Left renal pelvis (tissue), 4 donors: ENCODE measurements around the gene MAPK13. TPM values are rescaled to one million over a fixed set of nuclear protein-coding genes. Genes with fewer than 3 reads are reported as not detected.
"Not testable (repeated sequence)": the region's sequence is repeated elsewhere in the genome, so short reads cannot be mapped to it uniquely, and the experiment has no call there.

Experiments
- DNase-seq, 4 donors: peaks; one replicate each; pipeline ENCODE4 v3.0.0-alpha.2; 2013; ENCODE audit warnings: low read depth in 4 of 4, low spot score in 3 of 4
- polyA plus RNA-seq, 4 donors: library from polyadenylated mRNA; unstranded; fragments of 120-200 nt; gene quantifications; one replicate each; pipeline ENCODE4 v1.2.1, GENCODE V29; 2013; ENCODE audit not compliant: insufficient read length in 4 of 4

The MAPK13 gene
- 10 to 100 TPM in 3 of 4 donors, 1 to 10 TPM in 1; 6.5 to 27.6 (median 19.6) TPM for polyA plus RNA-seq

DNA sequence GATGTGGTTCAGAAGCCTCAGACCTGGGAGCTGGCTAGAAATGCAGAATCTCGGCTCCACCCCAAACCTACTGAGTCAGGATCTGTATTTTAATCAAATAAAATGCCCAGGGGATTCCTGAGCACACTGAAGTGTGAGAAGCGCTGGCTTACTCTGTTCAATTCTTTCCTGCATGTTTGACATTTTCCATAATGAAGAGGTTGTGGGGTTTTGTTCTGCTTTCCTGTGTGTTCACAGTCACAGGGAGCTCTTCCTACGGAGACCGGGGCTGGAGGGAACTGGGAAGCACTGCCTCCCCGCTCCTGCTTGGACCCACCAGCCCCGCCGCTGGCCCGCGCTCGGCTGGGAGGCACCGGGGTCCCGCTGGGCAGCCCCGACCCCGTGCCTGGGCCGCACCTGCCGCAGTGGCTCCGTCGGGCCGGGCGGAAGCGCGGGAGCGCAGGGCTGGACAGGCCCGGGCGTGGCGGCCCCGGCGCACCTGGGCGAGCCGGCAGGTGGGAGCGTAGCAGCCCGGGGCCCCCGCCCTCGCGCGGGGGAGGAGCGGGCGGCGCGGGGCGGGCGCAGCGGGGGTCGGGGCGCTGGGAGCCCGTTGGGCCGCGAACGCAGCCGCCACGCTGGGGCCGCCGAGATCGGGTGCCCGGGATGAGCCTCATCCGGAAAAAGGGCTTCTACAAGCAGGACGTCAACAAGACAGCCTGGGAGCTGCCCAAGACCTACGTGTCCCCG lies at the start of gene MAPK13:
Gene MAPK13 (plus strand): TSS at position 573 of the 726 bp plus-strand sequence. CDS start 70 bp downstream, at position 643.
- DNase-seq = no peak

GRCh38 chr6:36082318-36082717 lies 48.0 kb upstream of the MAPK13 start:
- no peak for DNase-seq

DNA sequence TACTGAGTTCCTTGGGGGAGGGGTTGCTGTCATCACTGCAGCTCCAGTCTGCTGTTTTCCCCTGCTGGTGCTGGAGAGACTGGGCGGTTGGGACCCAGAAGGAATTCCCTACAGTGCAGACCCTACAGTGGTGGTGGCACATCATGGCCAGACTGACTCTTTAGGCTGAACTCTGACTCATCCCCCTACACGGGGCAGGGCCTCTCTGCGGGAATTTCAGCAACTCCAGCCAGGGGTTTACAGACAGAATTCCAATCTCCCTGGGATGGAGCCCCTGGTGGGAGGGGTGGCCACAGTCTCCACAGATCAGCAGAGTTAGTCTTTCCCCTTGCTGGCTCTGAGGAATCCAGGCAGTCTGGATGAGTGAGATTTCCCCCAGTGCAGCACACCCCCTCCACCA lies 46.9 kb upstream of the MAPK13 start:
- no peak for DNase-seq

DNA sequence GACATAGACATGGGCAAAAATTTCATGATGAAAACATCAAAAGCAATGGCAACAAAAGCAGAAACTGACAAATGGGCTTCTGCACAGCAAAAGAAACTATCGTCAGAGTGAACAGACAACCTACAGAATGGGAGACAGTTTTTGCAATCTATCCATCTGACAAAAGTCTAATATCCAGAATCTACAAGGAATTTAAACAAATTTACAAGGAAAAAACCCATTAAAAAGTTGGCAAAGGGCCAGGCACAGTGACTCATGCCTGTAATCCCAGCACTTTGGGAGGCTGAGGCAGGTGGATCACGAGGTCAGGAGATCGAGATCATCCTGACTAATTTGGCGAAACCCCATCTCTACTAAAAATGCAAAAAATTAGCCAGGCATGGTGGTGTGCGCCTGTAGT lies 42.1 kb upstream of the MAPK13 start:
- not testable (repeated sequence) for DNase-seq

GRCh38 chr6:36089048-36089447 lies 41.3 kb upstream of the MAPK13 start:
- no peak for DNase-seq

- no peak for DNase-seq
Observed at GRCh38 chr6:36094238-36094637, 36.1 kb upstream of the MAPK13 start.

DNA sequence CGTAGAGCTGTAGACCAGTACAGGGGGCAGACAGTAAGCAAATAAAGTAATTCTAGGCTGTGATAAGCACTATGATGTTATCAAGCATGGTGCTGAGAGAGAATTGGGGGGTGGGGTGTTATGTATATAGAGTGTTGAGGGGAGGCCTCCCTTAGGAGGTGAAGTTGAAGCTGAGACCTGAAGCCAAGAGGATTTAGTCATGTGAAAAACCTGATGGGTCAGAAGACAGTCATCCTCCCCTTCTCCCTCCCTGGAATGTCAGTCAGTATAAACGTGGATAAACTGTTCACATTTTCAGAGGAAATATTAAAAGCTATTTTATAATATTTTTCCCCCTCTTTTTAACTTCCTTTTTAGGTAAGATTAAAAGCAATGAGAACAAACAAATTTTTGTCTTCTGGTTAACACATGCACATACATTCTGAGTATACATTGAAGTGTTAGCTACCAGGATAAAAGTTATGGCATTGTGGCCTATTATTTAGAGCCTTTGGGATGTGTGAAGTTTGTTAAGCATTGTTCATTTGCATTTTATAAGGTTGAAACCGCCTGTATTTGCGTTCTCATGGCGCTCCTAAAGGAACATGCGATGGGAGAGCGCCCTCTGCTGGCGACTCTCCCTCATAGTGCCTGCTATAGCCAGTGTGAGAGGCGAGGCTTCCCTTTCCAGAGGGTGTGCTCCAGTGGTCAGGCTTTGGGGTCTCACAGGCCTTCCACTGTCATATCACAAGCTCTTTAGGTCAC lies 35.4 kb upstream of the MAPK13 start:
- DNase-seq = peak; percentile 57 to 69 (median 60)

GRCh38 chr6:36095497-36096391 lies 34.6 kb upstream of the MAPK13 start:
- no peak for DNase-seq

GRCh38 chr6:36098253-36098919 lies 31.9 kb upstream of the MAPK13 start:
- no peak for DNase-seq

GRCh38 chr6:36098920-36099647 lies 31.2 kb upstream of the MAPK13 start:
- DNase-seq = no peak

DNA sequence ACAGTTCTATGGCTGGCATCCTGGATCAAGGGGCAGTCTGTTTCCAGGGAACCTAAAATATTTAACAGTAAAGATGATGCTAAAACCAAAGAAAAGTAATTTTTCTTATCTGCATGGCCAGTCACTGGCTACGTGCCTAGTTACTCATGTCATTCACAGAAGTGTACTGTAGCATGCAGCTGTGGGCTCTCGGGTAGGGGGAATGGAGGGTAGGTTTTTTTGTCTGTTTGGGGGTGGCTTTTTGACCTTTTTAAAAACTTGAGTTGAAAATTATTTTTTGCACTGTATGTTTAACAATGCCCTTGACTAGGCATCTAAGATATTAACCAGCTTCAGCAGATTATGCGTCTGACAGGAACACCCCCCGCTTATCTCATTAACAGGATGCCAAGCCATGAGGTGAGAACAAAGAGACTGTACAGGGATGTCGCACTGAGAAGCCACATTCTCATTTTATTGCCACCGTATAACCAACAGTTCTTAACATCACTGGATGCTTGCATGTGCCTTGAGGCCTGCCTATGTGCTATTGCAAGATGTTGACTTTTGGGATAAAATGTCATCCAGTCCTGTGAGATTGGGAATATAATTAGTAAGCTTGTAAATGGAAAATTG lies 30.3 kb upstream of the MAPK13 start:
- DNase-seq = no peak

DNA sequence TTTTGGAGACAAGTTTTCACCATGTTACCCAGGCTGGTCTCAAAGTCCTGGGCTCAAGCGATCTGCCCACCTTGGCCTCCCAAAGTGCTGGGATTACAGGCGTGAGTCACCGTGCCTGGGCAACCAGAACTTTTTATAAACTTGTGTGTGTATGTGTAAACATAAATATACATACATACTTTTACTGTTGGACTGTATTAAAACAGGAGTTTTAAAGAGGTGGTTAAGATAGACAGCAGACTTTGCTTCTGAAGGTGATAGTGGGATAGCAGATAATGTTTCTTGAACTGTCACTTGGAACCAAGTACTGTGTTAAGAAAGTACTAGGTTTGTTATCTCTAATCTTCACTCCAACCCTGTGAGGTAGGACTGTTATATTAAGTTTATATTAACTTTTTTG lies 28.6 kb upstream of the MAPK13 start:
- no peak for DNase-seq

GRCh38 chr6:36102853-36103252 lies 27.5 kb upstream of the MAPK13 start:
- DNase-seq = no peak

GRCh38 chr6:36104836-36105235 lies 25.5 kb upstream of the MAPK13 start:
- DNase-seq = no peak

DNA sequence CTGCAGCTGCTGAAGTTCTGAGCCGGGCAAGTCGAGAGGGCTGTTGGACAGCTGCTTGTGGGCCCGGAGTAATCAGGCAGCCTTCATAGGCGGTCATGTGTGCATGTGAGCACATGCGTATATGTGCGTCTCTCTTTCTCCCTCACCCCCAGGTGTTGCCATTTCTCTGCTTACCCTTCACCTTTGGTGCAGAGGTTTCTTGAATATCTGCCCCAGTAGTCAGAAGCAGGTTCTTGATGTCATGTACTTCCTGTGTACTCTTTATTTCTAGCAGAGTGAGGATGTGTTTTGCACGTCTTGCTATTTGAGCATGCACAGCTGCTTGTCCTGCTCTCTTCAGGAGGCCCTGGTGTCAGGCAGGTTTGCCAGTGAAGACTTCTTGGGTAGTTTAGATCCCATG lies 21.2 kb upstream of the MAPK13 start:
- DNase-seq = no peak

DNA sequence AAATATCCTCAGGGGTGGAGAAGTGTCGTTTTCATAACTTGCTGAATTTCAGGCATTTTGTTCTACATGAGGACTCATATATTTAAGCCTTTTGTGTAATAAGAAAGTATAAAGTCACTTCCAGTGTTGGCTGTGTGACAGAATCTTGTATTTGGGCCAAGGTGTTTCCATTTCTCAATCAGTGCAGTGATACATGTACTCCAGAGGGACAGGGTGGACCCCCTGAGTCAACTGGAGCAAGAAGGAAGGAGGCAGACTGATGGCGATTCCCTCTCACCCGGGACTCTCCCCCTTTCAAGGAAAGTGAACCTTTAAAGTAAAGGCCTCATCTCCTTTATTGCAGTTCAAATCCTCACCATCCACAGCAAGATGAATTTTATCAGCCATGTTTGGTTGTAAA lies 20.3 kb upstream of the MAPK13 start:
- DNase-seq = no peak

- DNase-seq = no peak
Observed at GRCh38 chr6:36110863-36111262, 19.4 kb upstream of the MAPK13 start.

DNA sequence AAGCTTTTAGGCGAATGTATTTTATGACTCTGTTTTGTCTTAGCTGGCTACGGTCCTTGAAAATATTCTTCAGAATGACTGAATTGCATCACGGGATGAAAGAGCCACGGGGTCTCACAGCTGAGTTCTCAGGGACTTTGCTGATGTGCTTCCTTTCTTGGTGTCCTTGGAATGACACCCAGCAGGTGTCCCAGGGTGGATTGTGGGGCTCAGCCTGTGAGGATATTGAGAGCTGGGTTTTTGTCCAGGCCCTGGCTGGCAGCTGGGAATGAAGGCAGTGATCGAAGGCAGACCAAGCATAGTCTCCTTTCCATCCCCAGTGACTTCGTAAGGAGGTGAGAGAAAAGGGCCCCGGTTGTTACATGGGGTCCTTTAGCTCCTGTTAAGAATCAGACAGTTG lies 18.8 kb upstream of the MAPK13 start:
- DNase-seq = no peak

- DNase-seq = no peak
Observed at GRCh38 chr6:36113049-36113448, 17.3 kb upstream of the MAPK13 start.
